Mesenteric fat pad (tissue), 1 donor: ENCODE data around the gene METTL13. TPM values are rescaled to one million over a fixed set of nuclear protein-coding genes. Genes with fewer than 3 reads are reported as not detected.

Experiments used
- DNase-seq: peaks from one replicate; pipeline ENCODE4 v3.0.0-alpha.2; 2020; ENCODE audit warnings: low spot score
- total RNA-seq: library from RNA; stranded (reverse); fragmentation: NEBNext Ultra II Directional; extraction: Animal tissue kit (Norgen Biotek cat#: 25700); gene quantifications from one replicate; pipeline ENCODE4 v1.2.1, GENCODE V29; 2021
- donor health status: DM: yes; HTN: yes; CAD: no.

Gene METTL13
- total RNA-seq, 1 donor from 2014 or later = 22.1 TPM

DNA sequence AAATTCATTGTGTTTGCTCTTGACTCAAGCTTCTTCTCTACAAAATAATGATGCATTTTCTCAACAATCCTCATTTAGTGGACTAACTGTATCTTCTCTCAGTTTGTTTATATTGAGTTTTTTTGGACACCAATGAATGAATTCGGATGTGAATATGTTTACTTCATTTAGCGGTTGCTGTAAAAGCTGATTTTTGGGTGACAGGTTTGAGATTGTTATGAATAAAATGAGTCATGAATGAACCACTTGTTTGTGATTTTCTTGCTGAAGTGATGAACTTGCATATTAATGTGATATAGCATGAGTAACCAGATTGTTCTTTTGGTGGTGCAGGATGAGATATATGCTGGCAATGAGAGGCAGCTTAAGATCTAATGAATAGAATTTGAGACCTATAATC lies 62.9 kb downstream of the METTL13 start:
- DNase-seq = no peak

DNA sequence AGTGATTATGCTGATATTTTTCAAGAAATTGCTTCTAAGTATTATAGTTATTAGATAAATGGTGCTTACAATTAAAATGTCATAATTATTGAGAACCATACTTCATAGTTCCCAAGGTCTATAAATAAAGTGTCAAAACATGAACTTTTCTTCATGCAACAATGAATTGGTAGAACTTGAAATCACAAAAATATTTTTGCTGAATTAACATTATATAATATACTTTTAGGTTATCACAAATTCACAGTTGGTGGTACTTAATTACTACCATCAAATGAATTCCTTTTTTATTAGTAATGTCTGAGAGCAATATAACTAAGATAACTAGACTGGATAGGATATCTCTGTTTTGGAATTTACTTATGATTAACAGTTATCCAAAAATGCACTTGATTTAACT lies 64.5 kb downstream of the METTL13 start:
- DNase-seq = no peak

Other genes starting within 250 kb of the METTL13 start
- gene MYOCOS, start 159.4 kb upstream of the METTL13 start, total RNA-seq = not detected
- gene MYOC, start 129.0 kb upstream of the METTL13 start, total RNA-seq = 6.3 TPM
- 15.8 TPM for gene VAMP4, start 39.6 kb upstream of the METTL13 start, total RNA-seq
- 5.1 TPM for gene DNM3, start 59.8 kb downstream of the METTL13 start, total RNA-seq